IPS DF 6.9 (cell line): ENCODE data around the gene KIAA0930.

Source experiments
- DNase-seq: peaks from one replicate; pipeline ENCODE4 v3.0.0-alpha.2; 2013; ENCODE audit warnings: low read depth, low spot score
- H3K27ac ChIP-seq: one replicate; pipeline ENCODE4 v1.5.1; 2013; ENCODE audit warnings: low read length, control low read depth
- H3K27me3 ChIP-seq: 2 replicates; pipeline ENCODE4 v1.6.1; 2013; ENCODE audit warnings: mild to moderate bottlenecking, low read length; ENCODE audit not compliant: control insufficient read depth, insufficient read depth
- H3K36me3 ChIP-seq: 2 replicates; pipeline ENCODE4 v1.6.1; 2013; ENCODE audit warnings: low read length; ENCODE audit not compliant: control insufficient read depth, insufficient read depth
- H3K4me1 ChIP-seq: 2 replicates; pipeline ENCODE4 v1.6.1; 2013; ENCODE audit warnings: low read length; ENCODE audit not compliant: control insufficient read depth, insufficient read depth
- H3K4me3 ChIP-seq: 2 replicates; pipeline ENCODE4 v1.5.1; 2013; ENCODE audit warnings: mild to moderate bottlenecking, low read length
- H3K9me3 ChIP-seq: 2 replicates; pipeline ENCODE4 v1.6.1; 2013; ENCODE audit warnings: low read length, inconsistent platforms; ENCODE audit not compliant: control insufficient read depth, insufficient read depth
- WGBS: extraction: QIAGEN DNeasy Blood & Tissue Kit; methylation state at CpG from one replicate; pipeline ENCODE4 v1.1.7; 2013; ENCODE audit warnings: mixed read lengths, missing lambda C conversion rate; ENCODE audit not compliant: insufficient read length, insufficient coverage; 5-methylcytosine and 5-hydroxymethylcytosine counted together

Gene KIAA0930

DNA sequence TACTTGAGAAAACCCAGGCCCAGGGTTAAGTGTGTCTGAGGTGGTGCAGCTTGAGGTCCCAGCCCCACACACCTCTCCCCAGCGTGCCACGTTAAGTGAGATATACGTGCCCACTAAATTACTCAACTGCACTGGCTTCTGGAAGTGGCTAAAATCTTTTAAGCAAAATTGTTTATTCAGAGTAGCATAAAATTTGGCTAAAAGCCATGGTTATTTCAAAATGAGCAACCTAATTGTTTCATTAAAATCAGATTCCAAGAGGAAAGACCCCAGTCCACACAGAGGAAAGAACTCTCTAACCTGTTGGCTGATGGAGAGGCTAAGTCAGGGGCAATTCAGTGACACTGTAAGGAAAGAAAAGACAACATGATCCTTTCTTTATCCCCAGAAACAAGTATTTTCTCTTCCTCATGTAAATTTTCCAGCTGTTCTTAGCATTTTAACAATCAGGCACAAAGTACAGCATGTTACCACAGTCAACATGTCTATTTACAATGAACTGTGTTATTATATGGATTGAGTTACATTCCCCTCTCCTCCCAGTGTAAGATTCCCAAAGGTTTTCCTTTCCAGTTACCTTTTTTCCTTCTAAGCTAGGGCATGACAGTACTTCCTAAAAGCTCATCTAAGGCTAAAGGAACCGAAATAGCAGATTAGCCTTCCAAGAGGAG is 50.4 kb downstream of the KIAA0930 start:
- H3K9me3 ChIP-seq, result no peaks in the 10 kb centered on the region
- H3K27me3 ChIP-seq, result no peaks in the 10 kb centered on the region
- H3K36me3 ChIP-seq, result peaks cover 1% of the 10 kb centered on the region; the same call in 1 of the 2 replicates
- H3K4me3 ChIP-seq, result no peak overlapping the region
- no peak for DNase-seq
- no peaks in the 10 kb centered on the region; the same call in 1 of the 2 replicates for H3K4me1 ChIP-seq
- H3K27ac ChIP-seq, result no peak overlapping the region
- WGBS, result no CpG with 5 or more reads among the region's 4 CpGs

DNA sequence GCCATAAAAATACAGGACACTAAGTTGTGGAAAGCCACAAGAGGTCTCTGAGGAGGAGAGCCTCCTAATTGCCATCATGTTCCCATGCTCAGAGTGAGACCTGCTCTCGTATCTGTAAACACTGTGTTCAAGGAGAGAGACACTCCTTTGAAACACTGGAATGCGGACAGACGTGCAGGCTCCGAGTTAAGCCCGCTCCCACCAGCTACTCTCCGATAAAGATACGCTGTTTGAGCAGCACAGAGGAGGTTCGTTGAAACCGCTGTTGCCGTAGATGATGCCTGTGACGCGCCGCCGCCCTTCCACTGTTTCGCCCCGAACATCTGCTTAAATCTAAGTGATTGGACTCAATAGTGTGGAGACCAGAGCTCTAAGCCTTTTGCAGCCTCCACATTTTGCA is 51.9 kb downstream of the KIAA0930 start:
- no CpG with 5 or more reads among the region's 16 CpGs for WGBS
- Histone ChIP-seq H3K36me3 (peaks cover 6% of the 10 kb centered on the region), H3K27ac (no peak overlapping the region), H3K4me1 (no peaks in the 10 kb centered on the region; the same call in 1 of the 2 replicates), H3K4me3 (no peak overlapping the region), H3K9me3 (no peaks in the 10 kb centered on the region), H3K27me3 (no peaks in the 10 kb centered on the region)
- DNase-seq, result no peak

DNA sequence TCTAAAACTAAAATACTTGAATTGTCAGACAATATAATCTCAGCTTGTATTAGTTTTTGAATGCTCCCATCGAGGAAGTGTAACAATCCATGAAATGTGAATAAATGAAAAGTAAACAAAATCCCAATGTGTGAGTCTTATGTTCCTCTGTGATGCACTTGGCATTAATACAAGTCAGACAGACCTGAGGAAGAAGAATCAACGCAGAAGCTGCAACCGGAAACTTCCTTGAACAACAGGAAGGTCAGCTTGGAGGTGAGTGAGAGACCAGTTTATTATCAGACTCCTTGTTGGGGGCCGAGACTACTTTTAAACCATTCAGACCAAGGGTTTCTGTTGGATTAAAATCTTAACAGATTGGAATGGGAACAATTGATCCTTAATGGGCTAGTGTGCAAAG is 52.8 kb downstream of the KIAA0930 start:
- WGBS, result no CpG with 5 or more reads among the region's 4 CpGs
- Histone ChIP-seq H3K36me3 (peaks cover 8% of the 10 kb centered on the region), H3K4me1 (no peaks in the 10 kb centered on the region; the same call in 1 of the 2 replicates), H3K9me3 (no peaks in the 10 kb centered on the region), H3K27me3 (no peaks in the 10 kb centered on the region), H3K27ac (no peak overlapping the region), H3K4me3 (no peak overlapping the region)
- DNase-seq, result no peak

DNA sequence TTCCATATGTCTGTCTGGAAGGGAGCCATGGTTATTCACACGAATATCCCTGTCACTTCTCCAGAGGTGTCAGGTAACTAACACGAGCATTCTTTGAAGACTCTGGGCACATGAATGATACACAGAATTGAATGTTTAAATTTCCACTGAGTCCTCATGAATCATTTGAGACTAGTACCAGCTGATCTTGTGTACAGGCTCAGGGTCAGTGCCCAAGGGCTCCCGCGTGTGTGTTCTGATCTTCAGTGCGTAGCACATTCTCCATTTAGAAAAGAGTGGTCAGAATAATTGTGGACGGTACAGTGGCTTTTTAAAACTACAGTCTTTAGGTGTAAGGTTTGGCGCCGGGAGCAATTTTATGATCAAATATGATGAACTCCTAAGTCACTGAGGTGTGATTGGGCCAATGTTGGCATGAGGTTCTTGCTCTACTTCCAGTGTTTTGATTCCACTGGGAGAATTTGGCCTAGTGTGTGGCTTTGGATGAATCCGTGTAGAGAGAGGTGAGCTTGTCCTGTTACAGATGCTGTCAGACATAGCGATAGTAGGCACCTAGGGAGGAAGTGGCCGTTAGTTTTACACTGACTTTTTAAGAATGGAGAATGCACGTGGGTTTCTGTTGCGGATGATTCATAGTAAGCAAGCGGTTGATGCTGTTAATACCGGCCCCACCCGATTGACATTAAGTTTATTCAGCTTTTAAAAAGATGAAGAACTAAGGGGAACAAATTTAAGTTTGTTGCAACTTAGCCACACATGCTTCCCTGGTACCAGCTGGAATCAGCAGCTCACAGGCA is 54.8 kb downstream of the KIAA0930 start:
- H3K36me3 ChIP-seq, result peaks cover 8% of the 10 kb centered on the region
- no peak overlapping the region for H3K27ac ChIP-seq
- no peak overlapping the region for H3K4me3 ChIP-seq
- H3K9me3 ChIP-seq, result no peaks in the 10 kb centered on the region
- no peak for DNase-seq
- peaks cover 2% of the 10 kb centered on the region for H3K4me1 ChIP-seq
- WGBS, result no CpG with 5 or more reads among the region's 16 CpGs
- H3K27me3 ChIP-seq, result no peaks in the 10 kb centered on the region

DNA sequence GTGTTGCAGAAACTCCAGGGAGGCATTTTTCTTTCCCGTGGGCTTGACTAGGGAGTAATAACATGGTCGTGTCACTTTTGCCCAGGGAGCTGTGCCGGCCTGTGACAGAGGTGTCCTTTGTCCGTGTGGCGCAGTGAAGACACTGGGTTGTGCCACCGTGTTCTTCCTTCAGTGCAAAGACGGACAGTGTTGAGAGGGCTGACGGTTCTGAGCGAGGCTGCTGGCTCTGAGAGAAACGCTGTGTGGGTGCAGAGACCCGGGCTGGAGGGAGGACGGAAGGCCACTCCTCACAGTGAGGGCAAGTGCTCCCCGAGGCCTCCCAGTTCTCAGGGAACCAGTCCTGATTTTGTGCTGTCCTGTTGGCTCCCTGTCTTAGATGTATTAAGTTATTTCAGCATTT is 56.7 kb downstream of the KIAA0930 start:
- no peak for DNase-seq
- Histone ChIP-seq H3K27ac (no peak overlapping the region), H3K27me3 (no peaks in the 10 kb centered on the region), H3K4me1 (peaks cover 2% of the 10 kb centered on the region), H3K36me3 (peaks cover 8% of the 10 kb centered on the region), H3K9me3 (no peaks in the 10 kb centered on the region), H3K4me3 (no peak overlapping the region)
- WGBS, result no CpG with 5 or more reads among the region's 13 CpGs

DNA sequence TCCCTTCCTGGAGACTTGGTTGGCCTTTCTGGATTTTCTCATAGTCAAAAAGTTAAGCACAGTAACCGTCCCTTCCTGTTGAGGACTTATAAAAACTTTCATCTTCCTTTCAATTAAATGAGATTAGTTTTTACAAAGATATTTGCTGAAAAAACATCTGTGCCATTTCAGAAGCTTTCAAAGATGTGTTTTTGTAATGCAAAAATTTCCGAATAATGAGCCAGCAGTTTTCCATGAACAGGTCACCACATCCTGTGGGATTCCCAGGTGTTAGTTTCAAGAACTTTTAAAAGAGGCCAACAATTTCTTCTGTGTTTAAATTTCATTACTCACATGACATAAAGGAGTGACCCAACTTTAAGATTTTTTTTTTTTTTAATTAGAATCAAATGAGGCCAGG is 58.9 kb downstream of the KIAA0930 start:
- Histone ChIP-seq H3K36me3 (peaks cover 8% of the 10 kb centered on the region), H3K27me3 (no peaks in the 10 kb centered on the region), H3K27ac (no peak overlapping the region), H3K4me3 (no peak overlapping the region), H3K4me1 (peaks cover 2% of the 10 kb centered on the region), H3K9me3 (no peaks in the 10 kb centered on the region)
- no peak for DNase-seq
- no CpG with 5 or more reads among the region's 2 CpGs for WGBS

DNA sequence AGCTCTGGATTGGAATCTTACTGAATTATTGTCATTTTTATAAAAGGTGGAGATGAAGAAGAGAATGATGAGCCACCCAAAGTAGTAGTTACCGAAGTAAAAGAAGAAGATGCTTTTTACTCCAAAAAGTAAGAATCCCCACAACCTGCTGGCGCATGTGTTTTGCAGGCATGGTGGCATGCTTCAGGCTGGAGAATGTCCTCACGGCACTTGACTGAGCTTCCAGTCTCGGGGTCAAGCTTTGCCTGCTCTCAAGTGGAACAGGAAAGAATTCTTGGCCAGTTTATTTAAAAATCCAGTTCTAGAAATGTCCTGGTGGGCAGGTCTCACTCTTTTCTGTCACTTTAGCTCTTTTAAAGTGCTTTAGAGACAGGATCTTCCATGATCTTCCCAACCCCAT is 59.5 kb downstream of the KIAA0930 start:
- Histone ChIP-seq H3K27me3 (no peaks in the 10 kb centered on the region), H3K27ac (no peak overlapping the region), H3K4me3 (no peak overlapping the region), H3K9me3 (no peaks in the 10 kb centered on the region), H3K4me1 (peaks cover 2% of the 10 kb centered on the region), H3K36me3 (peaks cover 8% of the 10 kb centered on the region)
- no peak for DNase-seq
- WGBS, result no CpG with 5 or more reads among the region's 4 CpGs

DNA sequence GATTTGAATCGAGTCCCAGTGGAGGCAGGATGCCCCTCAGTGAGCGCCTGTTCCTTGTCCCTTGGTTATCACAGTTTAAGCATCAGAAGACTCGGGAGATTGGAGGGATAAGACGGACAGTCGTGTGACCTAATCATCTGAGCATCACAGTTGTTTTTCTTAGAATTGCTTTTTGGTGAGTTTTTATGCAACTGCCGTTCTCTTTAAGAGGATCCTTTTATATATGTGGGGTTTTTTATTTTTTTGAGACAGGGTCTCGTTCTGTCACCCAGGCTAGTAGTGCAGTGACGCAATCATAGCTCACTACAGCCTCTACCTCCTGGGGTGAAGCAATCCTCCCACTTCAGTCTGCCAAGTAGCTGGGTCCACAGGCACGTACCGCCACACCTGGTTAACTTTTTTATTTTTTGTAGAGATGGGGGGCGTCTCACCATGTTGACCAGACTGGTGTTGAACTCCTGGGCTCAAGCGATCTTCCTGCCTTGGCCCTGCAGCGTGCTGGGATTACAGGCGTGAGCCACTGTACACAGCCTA is 60.5 kb downstream of the KIAA0930 start:
- H3K27ac ChIP-seq, result no peak overlapping the region

DNA sequence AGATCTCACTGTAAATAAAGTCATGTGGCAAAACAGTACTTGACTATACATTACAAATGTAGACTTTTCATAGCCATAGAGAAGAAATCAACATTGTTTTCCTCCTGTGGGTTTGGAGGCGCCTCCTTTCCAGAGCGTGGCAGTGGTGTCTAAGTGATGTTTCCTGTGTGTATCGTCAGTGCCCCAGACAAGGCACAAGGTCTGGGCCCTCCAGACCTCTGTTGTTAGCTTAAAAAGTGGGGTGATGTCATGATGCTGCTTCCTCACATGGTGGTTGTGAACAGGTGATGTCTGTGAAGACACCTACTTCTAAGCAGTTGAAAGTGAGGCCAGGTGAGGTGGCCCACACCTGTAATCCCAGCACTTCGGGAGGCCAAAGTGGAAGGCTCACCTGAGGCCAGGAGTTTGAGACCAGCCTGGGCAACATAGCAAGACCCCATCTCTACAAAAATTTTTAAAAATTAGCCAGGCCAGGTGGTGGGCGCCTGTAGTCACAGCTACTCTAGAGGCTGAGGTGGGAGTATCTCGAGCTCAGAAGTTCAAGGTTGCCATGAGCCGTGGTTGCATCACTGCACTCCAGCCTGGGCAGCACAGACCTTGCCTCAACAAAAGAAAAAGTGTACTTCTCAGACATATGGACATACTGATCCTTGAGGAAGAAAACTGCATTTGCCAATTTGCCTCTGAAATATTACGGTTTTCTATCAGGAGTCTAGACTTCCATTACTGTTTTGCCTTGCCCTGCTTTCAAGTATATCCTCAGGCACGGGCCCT is 61.2 kb downstream of the KIAA0930 start:
- Histone ChIP-seq H3K27me3 (no peaks in the 10 kb centered on the region), H3K4me1 (peaks cover 2% of the 10 kb centered on the region; the same call in 1 of the 2 replicates), H3K36me3 (peaks cover 9% of the 10 kb centered on the region), H3K27ac (no peak overlapping the region), H3K9me3 (no peaks in the 10 kb centered on the region), H3K4me3 (no peak overlapping the region)
- WGBS, result no CpG with 5 or more reads among the region's 9 CpGs
- DNase-seq, result no peak

More for the DNA sequence above, 60.5 kb downstream of the KIAA0930 start:
- Histone ChIP-seq H3K27me3 (no peaks in the 10 kb centered on the region), H3K36me3 (peaks cover 9% of the 10 kb centered on the region), H3K4me1 (peaks cover 2% of the 10 kb centered on the region; the same call in 1 of the 2 replicates), H3K4me3 (no peak overlapping the region), H3K9me3 (no peaks in the 10 kb centered on the region)
- no CpG with 5 or more reads among the region's 14 CpGs for WGBS
- no peak for DNase-seq
